Activated naive CD4-positive, alpha-beta T cell treated with anti-CD3 and anti-CD28 coated beads, Interleukin-2, amount 50 U/mL, for 16 hours (primary cell): Measurements from ENCODE around the gene CBFA2T2.
"Not testable (repeated sequence)": the region's sequence is repeated elsewhere in the genome, so short reads cannot be mapped to it uniquely, and the experiment has no call there.

Source experiments
- DNase-seq: peaks from one replicate; pipeline ENCODE4 v3.0.0-alpha.2; 2020

The CBFA2T2 gene

DNA sequence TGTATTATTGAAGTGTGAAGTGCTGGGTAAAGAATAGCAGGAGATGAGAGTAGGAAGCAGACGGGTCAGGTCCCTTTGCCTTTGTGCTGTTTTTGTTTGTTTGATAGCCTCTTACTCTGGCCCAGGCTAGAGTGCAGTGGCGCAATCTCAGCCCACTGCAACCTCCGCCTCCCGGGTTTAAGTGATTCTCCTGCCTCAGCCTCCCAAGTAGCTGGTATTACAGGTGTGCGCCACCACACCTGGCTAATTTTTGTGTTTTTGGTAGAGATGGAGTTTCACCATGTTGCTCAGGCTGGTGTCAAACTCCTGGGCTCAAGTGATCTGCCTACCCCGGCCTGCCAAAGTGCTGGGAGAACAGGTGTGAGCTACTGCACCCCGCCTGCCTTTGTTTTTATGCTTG lies 18.1 kb downstream of the CBFA2T2 start:
- not testable (repeated sequence) for DNase-seq

DNA sequence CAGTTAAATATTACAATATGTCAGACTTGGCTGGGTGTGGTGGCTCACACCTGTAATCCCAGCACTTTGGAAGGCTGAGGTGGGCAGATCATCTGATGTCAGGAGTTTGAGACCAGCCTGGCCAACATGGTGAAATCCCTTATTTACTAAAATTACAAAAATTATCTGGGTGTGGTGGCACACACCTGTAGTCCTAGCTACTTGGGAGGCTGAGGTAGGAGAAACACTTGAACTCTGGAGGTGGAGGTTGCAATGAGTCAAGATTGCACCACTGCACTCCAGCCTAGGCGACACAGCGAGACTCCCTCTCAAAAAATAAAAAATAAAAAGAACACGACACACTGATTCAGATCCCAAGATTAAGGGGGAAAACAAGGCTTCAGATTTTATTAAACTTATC lies 19.2 kb downstream of the CBFA2T2 start:
- not testable (repeated sequence) for DNase-seq

DNA sequence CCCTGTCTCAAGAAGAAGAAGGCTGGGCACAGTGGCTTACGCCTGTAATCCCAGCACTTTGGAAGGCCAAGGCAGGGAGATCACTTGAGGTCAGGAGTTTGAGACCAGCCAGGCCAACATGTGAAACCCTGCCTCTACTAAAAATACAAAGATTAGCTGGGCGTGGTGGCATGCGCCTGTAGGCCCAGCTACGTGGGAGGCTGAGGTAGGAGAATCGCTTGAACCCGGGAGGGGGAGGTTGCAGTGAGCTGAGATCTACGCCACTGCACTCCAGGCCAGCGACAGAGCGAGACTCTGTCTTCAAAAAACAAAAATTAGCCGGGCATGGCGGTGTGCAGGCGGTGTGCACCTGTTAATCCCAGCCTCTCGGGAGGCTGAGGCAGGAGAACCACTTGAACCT lies 22.0 kb downstream of the CBFA2T2 start:
- not testable (repeated sequence) for DNase-seq

DNA sequence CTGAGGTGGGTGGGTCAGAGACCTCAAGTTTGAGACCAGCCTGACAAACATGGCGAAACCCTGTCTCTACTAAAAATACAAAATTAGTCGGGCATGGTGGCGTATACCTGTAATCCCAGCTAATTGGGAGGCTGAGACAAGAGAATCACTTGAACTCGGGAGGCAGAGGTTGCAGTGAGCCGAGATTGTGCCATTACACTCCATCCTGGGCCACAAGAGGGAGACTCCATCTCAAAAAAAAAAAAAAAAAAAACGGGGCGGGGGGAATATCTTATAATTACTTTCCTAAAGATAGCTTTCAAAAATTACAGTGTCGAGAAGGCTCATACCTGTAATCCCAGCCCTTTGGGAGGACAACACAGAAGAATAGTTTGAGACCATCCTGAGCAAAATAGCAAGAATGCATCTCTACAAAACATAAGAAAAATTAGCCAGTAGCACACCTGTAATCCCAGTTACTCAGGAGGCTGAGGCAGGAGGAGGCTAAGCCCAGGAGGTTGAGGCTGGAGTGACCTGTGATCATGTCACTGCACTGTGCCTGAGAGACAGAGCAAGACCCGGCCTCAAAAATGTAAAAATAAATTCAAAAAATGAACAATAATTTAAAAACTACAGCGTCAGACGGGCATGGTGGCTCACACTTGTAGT lies 25.8 kb downstream of the CBFA2T2 start:
- no peak for DNase-seq

DNA sequence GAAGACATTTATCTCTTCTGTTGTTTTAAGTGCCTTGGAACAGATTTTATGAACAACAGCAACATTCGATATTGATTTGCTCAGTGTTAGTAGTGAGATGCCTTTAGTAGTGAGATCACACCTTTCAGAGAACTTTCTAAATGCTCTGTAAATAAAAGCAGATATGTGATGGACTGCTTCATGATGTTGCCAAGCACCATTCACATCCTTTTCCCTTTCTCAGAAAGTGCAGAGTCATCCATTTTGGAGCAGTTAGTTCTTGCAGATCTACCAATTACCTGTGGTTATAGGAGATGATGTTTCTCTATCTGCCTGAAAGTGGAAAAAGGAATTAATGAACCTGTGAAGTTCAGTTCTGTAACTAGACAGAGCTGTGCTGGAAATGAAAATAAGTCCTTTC lies 27.0 kb downstream of the CBFA2T2 start:
- DNase-seq, result no peak

DNA sequence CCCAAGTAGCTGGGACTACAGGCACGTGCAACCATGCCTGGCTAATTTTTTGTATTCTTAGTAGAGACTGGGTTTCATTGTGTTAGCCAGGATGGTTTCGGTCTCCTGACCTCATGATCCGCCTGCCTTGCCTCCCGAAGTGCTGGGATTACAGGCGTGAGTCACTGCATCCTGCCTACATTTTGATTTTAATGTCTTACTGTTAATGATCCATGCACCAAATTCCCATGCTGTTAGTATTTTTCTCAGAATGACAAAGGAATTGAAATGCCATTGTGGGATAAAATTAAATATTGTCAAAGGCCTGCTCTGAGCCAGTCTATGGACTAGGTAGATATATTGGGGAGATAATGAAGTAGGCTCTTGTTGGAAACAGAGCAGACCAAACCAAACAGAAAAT lies 28.2 kb downstream of the CBFA2T2 start:
- DNase-seq, result no peak

DNA sequence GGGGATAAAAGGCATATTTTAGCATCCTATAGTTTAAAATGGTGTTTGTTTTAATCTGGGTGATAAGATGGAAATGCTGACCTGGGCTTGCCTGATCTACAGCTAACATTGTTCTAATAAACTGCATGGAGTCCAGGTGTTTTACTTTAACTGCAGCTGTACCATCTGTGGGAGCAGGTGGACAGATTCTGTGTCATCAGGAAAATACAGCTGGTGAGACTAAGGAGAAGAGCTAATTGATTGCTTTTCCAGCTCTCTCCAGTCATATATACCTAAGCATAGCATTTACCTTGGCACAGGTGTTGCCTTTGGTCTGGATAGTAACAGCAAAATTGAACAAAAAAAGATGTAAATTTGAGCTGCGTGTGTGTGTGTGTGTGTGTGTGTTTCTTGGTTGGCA lies 31.6 kb downstream of the CBFA2T2 start:
- DNase-seq, result no peak

DNA sequence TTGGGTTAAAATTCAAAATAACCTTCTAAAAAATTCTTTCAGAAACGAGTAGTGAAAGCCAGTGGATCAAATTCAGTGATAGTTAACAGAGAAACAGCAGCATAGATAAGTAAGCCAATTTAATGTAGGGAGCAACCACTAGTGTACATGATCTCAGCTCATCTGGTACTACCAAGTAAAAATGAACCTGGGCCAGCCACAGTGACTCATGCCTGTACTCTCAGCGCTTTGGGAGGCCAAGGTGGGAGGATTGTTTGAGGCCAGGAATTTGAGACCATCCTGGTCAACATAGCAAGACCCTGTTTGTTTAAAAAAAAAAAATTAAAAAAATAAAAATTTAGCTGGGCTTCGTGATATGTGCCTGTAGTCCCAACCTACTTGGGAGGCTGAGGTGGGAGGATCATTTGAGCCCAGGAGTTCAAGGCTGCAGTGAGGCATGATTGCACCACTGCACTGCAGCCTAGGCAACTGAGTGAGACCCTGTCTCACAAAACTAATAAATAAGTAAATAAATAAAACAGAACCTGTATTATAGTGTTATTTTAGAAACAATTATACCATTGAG lies 32.4 kb downstream of the CBFA2T2 start:
- DNase-seq, result no peak

DNA sequence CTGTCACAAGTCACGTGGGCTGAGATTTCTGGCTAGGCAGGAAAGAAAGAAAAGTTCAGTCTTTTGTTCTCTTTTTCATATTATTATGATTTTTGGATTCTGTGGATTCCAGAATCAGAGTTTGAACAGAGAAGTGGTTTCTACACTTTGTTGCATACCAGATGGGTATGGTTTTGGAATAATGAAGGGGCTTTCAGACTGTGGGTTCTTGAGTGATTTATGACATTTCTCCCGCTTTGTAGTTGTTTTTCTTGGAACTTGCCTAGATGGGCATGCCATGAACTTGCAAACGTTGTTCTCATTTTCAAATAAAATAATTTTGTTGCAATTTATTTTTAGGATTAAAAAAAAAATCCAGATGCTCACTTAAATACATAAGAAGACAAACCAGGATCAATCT lies 34.4 kb downstream of the CBFA2T2 start:
- DNase-seq, result no peak

DNA sequence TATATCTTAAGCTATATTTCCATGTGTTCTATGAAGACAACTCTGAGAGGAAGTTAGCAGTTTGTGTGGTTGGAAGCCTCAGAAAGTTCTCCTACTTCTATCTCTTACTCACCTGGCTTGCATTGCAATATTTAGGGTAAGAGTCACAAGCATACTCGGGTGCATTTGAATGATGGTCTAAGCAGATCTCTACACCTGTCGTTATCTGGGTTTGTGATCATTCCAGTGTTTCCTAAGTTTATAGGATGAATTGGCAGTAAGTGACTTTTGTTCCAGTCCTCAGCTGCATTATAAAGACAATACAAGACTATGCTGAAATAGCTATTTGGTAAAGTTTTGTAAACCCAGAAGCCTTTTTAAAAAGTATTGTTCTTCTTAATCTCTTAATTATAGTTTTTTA lies 36.9 kb downstream of the CBFA2T2 start:
- DNase-seq, result no peak

DNA sequence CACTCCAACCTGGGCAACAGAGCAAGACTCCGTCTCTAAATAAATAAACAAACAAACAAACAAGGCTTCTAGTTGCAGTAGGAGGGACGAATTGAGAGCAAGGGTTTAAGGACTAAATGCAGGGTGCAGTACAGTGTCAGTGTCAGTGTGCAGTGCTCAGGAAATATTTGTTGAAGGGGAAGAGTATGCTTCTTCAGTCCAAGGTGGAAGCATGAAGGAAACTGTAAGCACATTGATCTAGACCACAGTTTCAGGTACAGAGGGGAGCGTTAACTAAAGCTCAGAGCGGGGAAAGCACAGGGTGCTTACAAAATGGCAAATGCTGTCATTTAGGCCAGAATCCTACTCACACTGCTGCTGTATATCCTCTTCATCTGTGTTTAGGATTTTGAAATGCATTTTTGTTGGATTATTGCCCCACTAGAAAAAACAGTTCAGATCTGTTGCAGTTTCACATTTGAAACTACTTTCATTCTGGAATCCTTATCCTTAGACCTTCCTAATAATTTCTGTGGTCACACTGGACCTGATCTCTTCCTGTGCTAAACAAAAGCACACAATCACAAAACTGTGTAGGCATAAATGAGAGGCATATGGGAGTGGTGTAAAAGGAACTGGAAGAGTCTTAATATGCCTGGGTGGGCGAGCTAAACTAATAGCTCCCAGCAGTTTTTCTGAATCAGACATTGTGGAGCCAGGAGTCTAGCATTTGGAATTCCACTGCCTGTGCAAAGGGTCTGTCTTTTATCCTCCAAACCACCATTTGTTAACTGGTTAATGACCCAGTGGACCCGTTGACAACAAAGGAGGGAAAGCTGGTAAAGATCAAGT lies 41.4 kb downstream of the CBFA2T2 start:
- no peak for DNase-seq

DNA sequence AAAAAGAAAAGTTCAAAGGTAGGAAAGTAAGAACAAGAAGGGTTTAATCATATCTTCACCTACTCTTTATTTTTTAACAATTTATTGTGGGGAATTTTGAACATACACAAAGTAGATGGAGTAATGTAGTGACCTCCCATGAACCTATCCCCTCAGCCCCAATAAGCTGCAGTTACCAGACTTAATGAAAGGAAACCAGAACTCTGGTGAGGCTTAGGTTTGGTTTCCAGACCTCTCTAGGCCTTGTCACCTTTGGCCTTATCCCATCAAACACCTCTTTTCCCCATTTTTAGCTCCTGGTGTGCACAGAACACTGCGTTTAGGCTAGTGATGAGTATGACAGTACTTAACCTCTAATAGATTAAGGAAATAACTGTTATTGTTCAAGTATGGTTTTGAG lies 42.0 kb downstream of the CBFA2T2 start:
- DNase-seq, result no peak

DNA sequence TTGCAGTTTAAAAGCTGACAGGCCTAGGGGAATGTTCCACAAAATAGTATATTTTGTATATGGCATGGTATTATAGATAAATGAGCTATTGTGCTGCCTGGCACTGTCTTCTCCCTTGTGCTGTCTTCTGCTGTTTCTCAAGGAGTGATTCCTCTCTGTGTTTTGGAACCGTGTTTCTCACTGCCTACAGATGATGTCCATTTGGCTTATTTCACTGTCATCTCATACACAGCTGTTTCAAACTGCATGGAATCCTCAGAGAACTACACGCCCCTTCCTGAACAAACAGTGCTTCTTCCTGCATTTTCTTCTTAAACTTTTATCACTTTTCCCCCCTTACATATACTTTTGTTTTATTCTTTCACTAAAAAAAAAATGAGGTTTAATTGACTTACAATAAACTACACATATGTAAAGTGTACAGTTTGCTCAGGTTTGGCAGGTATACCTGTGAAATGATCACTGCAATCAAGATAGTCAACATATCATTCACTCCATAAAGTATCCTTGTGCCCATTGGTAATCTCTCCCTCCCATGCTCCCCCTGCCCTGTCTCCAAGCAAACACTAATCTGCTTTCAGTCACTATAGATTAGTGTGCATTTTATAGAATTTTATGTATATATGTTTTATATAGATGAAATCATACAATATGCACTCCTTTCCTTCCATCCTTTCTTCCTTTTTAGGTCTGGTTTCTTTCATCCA lies 43.0 kb downstream of the CBFA2T2 start:
- DNase-seq, result no peak

DNA sequence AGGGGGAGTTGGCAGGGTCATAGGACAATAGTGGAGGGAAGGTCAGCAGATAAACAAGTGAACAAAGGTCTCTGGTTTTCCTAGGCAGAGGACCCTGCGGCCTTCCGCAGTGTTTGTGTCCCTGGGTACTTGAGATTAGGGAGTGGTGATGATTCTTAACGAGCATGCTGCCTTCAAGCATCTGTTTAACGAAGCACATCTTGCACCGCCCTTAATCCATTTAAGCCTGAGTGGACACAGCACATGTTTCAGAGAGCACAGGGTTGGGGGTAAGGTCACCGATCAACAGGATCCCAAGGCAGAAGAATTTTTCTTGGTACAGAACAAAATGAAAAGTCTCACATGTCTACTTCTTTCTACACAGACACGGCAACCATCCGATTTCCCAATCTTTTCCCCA lies 45.8 kb downstream of the CBFA2T2 start:
- DNase-seq, result not testable (repeated sequence)

DNA sequence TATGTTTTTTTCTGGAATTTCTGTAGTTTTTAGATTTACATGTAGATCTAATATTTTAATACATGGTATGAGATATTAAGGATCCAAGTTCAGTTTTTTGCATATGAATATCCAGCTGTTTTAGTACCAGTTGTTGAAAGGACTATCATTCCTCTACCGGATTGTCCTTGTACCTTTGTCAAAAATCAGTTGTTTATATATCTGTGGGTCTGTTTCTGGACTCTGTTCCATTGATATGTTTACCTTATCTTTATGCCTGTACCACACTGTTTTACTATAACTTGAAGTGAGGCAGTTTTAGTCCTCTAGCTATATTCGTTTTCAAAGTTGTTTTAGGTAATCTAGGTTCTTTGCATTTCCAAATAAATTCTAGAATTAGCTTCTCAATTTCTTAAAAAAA lies 47.7 kb downstream of the CBFA2T2 start:
- DNase-seq, result no peak

DNA sequence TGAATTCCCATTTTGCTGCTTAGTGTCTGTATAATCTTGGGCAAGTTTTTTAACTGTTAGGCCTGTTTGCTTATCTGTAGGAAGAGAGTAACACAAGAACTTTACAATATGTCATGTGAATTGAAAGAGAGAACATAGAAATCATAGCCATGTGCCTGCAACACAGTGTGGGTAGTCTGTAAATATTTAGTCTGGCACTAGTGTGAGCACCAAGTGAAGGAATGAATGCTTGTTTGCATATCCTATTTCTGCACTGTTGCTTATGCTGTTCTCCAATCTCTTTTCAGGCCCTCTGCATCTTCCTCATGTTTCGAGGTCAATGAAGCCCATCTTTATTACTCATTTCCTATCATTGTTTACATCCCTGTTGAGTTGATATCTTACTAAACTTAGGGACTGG lies 49.2 kb downstream of the CBFA2T2 start:
- no peak for DNase-seq

DNA sequence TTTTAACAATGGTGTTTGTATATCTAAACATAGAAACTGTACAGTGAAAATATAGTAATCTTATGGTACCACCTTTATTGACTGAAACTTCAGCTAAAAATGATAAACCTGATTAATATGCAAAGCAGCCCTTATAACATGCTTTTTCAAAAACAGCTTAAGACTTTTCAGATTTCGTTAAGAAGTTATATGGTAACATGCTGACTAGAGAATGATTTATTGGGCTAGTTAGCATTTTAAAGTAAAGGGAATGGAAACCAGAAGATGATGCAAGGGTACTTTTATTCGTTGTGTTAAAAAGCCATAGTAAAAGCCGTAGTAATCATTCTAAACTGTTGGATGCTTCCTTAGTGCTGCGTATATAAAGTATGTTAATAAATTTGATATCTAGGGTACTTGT lies 50.5 kb downstream of the CBFA2T2 start:
- DNase-seq, result no peak

DNA sequence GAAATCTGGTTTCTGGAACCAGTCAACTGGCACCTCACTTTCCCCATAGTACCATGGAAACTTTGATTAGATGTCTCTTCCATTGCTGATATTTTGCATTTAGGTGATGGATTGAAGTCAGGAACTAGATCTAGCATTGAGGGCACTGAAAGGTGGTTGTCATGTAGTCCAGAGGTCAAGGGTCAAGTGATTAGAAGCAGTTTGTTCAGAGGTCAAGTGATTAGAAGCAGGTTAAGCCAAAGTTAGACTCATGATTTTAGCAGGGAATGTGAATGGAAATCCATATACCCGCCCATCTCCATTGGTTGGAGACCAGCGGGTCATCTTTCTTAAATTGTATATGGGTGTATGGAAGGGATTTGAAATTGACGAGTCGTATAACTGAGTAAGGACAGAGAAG lies 51.2 kb downstream of the CBFA2T2 start:
- DNase-seq, result no peak

DNA sequence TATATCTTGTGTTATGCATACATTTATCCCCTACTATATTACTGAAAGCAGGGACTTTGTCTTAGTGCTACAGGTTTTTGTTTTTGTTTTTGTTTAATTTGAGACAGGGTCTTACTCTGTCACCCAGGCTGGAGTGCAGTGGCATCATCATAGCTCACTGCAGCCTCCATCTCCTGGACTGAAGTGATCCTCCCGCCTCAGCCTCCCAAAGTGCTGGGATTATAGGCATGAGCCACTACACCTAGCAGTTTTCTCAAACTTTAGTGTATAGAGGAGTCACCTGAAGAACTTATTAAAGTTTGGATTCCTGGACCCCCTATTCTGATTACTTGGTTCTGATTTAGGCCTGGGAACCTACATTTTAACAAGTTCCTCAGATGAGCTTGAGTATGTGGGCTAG lies 51.9 kb downstream of the CBFA2T2 start:
- no peak for DNase-seq

DNA sequence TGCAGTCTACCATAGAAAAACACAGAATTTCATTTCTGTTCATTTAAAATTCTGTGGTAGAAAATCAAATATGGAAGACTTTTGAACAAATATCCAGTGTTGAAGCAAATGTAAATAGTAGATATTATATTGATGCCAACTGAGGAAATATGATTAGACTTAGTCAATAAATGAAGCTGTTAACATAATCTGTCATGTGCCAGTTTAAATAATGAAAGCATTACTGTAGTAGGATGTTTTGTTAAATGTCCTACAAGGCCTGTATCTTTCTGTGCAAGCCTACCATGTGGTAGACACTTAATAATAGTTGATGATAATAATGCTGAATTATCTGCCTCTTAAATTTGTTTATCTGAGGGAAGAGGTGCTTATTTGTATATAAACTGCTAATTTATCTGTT lies 55.9 kb downstream of the CBFA2T2 start:
- DNase-seq, result no peak

DNA sequence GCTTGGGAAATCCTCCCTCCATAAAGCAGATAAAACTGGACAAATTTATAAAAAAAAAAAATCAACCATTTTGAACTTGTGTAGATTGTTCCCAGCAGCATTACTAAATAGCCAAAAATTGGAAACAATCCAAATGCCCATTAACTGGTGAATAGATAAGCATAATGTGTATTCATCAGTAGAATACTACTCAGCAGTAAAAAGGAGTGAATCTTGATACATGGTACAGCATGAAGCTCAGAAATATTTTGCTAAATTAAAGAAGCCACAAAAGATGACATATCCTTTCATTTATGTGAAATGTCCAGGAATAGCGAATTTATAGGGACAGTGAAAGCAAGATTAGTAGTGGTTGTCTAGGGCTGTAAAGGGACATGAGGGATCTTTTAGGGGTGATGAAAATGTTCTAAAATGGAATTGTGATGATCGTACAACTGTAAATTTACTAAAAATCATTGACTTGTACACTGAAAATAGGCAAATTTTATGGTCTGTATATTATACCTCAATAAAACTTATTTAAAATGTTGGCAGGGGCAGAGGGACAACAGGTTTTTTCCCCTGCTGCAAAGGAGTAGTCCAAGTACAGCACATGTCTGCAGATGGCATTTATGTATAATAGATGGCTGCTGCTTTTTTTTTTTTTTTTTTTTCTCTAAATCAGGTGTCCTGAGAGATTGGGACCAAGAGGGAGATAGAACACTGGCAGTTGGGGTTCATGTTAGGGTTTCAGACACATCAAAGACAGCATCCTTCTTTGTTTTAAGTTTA lies 59.5 kb downstream of the CBFA2T2 start:
- no peak for DNase-seq

DNA sequence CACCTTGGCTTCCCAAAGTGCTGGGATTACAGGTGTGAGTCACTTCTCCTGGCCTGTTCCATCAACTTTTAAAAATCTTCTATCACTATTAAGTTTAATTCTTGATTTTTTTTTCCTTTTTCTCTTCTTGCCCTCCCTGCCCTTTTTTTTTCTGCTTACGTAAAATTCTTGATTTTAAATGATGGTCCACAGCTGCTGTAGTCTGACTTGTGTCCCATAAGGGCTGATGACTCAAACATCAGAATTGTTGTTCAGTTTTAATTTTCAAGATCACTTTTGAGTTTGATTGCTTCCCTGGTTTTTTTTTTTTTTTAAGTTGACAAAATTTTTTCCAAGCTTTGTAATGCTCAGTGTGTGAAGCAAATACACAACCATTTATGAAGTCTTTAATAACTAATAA lies 61.9 kb downstream of the CBFA2T2 start:
- no peak for DNase-seq

DNA sequence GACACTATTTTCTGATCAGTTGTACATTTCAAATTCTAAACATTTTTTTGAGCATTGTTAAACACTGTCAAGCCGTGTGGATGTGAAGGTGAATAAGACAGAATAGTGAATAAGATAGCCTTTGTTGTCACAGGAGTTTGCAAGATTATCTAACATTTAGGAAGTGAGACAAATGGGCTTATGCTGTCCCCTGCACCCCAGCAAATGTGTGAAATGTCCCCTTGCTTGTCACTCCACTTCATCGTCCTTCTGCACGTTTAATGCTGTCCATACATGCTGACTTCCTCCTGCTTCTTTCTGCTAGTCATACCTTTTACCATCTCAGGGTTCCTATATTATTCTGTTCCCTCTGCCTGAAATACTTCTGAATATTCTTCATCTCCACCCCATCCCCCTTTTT lies 62.6 kb downstream of the CBFA2T2 start:
- no peak for DNase-seq
